Measurements from ENCODE around the gene PTPRM.

GRCh38 chr18:7787339-7787738 is 220.2 kb downstream of the PTPRM start:
- TF ChIP-seq FOXP1 (CRISPR knock-in tag; IDR thresholded peaks at IDR 0.05; ENCODE audit: borderline replicate concordance) (no peak), ZNF671 (CRISPR knock-in tag; IDR thresholded peaks at IDR 0.05) (no peak), EMX1 (CRISPR knock-in tag; IDR thresholded peaks at IDR 0.05) (no peak), USF1 (CRISPR knock-in tag; IDR thresholded peaks at IDR 0.05) (no peak), GABPB1 (CRISPR knock-in tag; IDR thresholded peaks at IDR 0.05) (no peak), CTCF (IDR thresholded peaks at IDR 0.05) (no peak), USF2 (CRISPR knock-in tag; IDR thresholded peaks at IDR 0.05) (no peak), CREB1 (CRISPR knock-in tag; IDR thresholded peaks at IDR 0.05) (no peak), MAX (CRISPR knock-in tag; IDR thresholded peaks at IDR 0.05) (no peak), ATF6 (CRISPR knock-in tag; IDR thresholded peaks at IDR 0.05) (no peak), SP1 (CRISPR knock-in tag; conservative IDR thresholded peaks at IDR 0.05) (no peak), SOX15 (CRISPR knock-in tag; IDR thresholded peaks at IDR 0.05) (no peak)
